NOMO-1 treated with DMSO at 0.1 percent for 48 hours (cell line): ENCODE measurements around the gene ACCS.

Experiments used
- DNase-seq: peaks from one replicate; lab custom pipeline; 2025; ENCODE audit not compliant: unreplicated experiment; lab: John Stamatoyannopoulos, UW

Gene ACCS

GRCh38 chr11:44085330-44085729, 19.3 kb downstream of the ACCS start:
- no peak for DNase-seq

DNA sequence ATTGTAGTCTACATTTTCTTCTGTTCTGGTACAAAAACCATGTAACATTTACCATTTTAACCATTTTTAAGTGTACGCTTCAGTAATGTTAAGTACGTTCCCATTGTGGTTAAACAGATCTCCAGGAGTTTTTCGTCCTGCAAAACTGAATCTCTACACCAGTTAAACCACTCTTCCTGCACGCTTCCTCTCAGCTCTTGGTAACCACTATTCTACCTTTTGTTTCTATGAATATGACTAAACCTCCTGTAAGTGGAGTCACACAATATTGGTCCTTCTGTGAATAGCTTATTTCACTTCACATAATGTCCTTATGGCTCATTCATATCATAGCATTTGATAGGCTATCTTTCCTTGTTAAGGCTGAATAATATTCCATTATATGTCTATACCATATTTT, 22.3 kb downstream of the ACCS start:
- DNase-seq, result no peak

DNA sequence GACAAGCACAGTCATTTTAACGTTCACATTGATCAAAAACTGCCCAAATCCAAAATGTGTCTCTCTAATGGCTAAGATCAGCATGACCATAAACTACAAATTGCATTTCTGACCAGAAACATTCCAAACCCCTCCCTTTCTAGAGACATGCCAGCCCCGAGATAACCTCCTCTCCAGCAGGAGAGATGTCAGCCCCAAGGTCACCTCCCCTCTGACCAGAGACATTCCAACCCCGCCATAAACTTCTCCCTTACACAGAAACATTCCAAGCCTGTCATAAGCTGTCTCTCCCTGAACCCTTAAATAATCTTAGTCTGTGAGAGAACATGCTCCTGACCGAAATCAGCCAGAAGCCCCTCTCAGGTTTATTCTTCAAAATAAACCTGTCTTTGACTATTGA, 22.8 kb downstream of the ACCS start:
- no peak for DNase-seq

DNA sequence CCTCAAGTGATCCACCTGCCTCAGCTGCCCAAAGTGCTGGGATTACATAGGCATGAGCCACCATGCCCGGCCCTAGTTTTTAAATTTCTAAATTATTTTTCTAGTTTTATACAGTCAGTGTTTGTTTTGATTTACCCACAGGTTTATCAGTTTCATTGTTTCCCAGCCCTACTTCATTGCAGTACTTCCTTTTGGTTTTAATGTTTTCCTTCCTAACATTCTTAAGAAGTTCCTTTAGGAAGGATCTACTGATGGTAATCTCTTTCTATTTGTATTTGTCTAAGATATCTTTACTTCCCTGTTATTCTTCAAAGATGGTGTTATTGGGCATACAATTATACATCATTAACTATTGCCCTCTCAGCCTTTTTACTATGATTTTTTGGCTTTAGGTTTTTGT, 24.5 kb downstream of the ACCS start:
- no peak for DNase-seq

DNA sequence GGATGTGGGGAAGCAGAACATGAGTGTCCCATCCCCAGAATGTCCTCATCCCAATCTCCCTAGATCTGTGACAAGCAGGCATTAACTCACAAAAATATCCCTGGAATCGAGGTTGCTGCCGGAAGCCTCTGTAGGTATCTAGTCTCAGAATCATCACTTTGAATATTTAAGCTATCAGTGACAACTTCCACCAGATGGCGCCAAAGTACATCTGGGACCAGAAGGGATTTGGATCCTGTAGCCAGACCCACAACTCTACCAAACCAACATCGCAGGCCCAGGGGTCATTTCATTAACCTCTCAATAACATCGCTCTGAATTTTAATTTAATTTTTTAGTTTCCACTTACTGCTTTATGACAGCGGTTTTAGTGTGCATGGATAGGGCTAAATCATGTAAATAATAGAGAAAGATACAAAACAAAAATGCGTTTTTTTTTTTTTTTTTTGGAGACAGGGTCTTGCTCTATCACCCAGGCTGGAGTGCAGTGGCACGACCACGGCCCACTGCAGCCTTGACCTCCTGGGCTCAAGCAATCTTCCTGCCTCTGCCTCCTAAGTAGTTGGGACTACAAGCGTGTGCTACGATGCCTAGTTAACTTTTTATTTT, 28.3 kb downstream of the ACCS start:
- peak; percentile 51 for DNase-seq

- DNase-seq, result peak; percentile 70
These were observed 29.7 kb downstream of the ACCS start, which contains the start of gene EXT2 for GRCh38 chr11:44095506-44096359. TSS of gene EXT2 (plus strand) at chr11:44095678. CDS start at chr11:44107713, 12,035 bp downstream.

DNA sequence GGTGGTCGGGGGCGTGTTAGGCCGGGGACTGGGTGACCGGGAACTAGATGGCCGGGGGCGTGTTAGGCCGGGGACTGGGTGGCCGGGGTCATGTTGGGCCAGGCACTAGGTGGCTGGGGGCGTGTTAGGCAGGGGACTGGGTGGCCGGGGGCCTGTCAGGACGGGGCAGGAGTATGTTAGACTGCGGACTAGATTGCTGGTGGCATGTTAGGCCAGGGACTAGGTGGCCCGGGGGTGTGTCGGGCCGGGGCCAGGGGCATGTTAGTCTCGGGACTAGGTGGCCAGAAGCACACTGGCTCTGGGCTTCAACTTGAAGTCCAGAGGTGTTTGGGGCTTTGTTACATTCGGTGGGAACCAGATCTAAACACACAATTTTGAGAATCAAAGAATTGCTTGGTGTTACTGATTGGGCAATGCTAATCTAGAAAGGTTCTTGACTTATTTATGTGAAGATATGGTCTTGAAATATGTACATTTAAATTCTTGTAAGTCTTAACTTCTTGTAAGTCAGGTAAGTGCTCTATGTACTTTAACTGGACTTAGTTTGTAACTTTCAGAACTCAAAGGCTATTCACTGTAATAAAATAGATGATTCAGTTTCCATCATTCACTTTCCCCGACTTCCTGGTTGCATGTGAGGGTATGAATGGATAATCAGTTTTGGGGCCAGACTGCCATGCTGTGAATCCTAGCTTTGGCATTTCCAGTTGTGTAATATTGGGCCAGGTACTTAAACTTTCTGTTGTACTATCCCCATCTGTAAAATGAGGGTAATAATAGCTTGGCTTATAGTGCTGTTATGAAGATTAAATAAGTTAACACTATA, 30.5 kb downstream of the ACCS start:
- DNase-seq, result no peak

DNA sequence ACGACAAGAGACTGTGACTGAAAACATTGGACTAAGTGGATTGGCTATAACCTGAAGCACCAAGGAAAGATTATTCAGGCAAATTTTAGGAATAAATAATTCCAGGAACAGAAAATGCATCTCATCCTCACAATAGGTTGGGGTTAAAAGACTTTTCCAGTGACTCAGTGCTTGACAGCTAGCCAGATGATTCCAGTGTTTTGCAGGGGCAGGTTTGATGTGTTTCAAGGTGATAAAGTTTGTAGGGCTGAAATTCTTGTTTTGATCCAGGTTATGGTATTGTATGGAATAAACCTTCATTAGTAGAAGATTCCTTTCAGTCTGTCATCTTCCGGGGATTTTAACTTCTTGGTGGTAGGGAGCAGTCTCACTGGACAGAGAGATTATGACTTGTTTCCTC, 31.8 kb downstream of the ACCS start:
- no peak for DNase-seq

DNA sequence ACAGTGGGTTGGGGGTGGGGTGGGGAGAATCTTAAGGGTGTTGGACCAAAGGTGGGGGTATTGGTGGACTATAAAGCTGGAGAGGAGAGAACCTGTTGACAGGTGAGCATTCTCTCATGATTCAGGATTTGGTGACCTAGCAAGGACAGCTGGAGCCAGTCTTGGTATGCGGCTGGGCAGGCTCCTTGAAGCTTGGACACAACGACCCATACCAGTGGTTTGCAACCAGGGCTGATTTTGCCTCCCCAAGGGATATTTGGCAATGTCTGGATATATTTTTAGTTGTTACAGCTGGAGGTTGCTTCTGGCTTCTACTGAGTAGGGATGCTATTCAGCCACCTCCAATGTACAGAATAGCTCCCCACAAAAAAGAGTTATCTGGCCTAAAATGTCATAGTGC, 35.0 kb downstream of the ACCS start:
- DNase-seq, result no peak

GRCh38 chr11:44104481-44105294, 38.6 kb downstream of the ACCS start:
- DNase-seq, result peak; percentile 53

DNA sequence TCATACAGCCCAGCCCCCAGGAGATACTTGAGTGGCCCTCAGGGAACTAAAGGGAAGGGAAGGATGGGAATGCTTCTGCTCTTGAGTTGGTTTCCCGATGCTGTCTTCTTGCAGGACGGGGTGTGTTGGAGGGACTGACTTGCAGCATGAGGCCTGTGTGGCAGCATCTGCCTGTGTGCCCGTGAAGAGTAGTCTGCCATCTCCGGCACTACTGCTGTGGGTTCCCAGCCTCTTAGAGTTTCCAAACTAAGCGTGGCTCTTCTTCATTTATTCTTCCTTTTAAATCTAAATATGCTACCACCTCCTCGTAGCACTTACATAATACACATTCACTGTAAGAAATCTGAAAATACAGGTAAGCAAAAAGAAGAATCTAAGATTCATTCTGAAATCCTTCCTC, 42.2 kb downstream of the ACCS start:
- no peak for DNase-seq

GRCh38 chr11:44110231-44110679, 44.2 kb downstream of the ACCS start:
- DNase-seq, result peak; percentile 19

DNA sequence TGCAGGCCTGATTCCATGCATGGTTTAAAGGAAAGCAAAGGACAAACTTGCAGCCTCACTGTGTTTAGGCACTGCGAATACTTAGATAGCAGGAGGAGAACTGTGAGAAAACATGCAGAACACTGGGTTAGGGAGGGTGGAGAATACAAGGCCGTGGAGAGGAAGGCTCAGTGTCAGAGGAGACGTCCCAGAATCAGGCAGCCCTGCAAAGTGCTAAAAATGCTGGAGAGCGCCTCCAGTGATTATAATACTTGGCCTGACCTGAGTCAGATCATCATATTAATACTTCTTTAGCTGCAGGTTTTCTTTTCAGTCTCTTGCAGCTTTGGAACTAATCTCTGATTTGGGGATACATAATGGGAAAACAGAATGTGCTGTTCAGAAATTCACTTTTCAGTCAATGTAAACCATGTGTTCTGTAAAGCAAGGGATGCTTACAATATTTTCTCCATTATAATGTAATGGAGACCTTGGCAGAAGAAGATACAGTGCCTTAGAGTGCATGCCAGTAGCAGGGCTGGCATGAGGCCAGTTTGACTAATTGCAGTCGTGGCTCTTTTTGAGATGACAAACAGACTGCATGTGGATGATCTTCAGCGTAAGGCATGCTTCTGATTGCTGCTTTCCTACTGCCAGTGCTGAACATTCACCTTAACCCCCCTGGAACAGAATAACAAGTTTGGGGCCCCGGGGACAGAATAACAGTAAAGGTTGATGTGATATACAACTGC, 46.2 kb downstream of the ACCS start:
- no peak for DNase-seq

GRCh38 chr11:44113018-44113417, 46.9 kb downstream of the ACCS start:
- DNase-seq, result no peak

DNA sequence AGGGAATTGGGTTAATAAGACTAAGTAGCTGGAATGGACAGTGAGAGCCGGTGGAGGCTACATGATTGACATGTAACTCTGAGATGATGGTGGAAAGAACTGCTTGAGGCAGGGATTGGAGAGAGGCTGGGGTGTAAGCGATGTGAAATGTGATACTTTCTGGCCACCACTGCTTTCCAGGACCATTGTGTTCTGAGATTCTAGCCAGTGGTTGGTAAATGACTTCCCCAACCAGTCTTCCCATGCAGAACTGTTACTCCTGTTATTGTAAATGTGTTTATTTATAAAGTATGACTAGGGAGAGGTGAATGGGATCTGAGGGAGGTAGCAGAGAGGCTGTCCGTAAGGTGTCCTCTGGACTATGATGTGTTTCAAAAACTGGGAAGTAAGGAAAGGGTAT, 47.5 kb downstream of the ACCS start:
- no peak for DNase-seq

DNA sequence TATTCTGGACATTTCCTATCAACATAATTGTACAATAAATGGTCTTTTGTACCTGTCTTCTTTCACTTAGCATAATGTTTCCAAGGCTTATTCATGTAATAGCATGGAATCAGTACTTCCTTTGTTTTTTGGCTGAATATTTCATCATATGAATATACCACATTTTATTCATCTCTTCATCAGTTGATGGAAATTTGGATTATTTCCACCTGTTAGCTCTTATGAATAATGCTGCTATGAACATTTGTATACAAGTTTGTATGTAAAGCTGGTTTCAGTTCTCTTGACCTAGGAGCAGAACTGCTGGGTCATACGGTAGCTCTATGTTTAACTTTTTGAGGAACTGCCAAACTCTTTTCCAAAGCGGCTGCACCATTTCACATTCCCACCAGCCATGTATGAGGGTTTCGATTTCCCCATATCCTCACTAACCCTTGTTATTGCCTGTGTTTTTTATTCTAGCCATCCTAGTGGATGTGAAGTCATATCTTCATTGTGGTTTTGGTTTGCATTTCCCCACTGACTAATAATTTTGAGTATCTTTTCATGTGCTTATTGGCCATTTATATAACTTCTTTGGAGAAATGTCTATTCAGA, 50.3 kb downstream of the ACCS start:
- peak; percentile 56 for DNase-seq

GRCh38 chr11:44120169-44120568, 54.1 kb downstream of the ACCS start:
- DNase-seq, result no peak

DNA sequence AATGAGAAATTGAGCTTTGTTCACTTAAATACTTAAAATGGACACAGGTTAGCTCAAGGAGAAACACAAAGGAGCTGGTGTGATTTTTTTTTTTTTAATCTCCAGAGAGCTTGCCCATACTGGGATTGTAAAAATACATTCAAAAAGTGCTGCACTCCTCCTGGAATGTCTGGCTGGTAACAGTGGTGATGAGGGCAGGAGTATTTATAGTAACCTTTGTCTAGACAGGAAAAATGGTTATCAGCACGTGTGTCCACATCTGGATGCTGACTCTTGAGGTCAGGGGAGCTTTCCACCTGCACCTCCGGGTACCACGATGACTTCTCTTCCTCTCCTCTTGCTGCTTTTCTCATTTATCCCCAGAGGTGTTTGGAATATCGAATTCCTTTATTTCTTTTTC, 59.5 kb downstream of the ACCS start:
- DNase-seq, result no peak

- DNase-seq, result no peak
These were observed 60.2 kb downstream of the ACCS start for GRCh38 chr11:44126304-44126703.

DNA sequence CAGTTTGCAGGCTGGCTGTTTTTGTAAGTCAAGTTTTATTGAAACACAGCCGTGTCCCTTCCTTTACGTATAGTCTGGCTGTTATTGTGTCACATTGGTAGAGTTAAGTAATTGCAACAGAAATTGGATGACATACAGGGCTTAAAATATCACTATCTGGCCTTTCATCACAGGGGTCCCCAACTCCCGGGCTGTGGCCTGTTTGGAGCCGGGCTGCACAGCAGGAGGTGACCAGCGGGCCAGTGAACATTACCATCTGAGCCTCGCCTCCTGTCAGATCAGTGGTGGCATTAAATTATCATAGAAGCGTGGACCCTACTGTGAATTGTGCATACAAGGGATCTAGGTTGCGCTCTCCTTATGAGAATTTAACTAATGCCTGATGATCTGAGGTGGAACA, 61.1 kb downstream of the ACCS start:
- DNase-seq, result no peak
